Measurements from ENCODE around the gene ASB5.

DNA sequence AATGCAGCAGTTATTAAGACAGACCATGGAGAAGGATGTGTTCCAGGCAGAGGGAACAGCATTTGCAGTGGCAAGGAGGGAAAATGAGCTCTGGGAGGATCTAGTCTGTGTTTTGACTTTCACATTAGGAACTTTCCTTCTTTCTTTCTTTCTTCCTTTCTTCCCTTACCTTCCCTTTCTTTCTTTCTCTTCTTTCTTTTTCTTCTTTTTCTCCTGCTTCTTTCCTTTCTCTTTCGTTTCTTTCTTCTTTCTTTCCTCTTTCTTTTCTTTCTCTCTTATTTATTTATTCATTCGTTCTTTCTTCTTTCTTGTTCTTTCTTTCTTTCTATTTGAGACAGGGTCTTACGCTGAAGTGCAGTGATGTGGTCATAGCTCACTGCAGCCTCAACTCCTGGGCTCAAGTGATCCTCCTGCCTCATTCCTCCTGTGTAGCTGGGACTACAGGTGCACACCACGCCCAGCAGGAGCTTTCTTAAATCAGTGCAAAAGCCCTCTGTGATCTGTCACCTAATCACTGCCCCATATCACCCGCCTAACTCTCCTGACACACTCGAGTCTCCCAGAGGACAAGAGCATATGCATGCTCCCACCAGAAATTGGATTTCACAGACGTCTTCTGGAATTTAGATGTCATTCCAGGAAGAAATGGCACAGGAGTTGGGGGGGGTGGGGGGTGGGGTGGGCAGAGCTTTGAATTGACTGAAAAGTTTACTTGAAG lies 58.3 kb downstream of the ASB5 start:
- TF ChIP-seq POLR2A (IDR thresholded peaks at IDR 0.05; ENCODE audit: low read length): no peak
- no peak for TF ChIP-seq GATA1 (IDR thresholded peaks at IDR 0.05; ENCODE audit: low read depth, low read length)

All from erythroblast (primary cell).